GM21423 (cell line): ENCODE results near the gene MAP6.

Experiments
- ATAC-seq: cut with Tn5 transposase; IDR thresholded peaks from one replicate; pipeline ENCODE4 v1.9.1; 2021; ENCODE audit warnings: mild to moderate bottlenecking, moderate library complexity; ENCODE audit not compliant: unreplicated experiment

Gene MAP6

GRCh38 chr11:75632450-75632849, 36.4 kb downstream of the MAP6 start:
- ATAC-seq = no peak

- ATAC-seq = no peak
Measured at GRCh38 chr11:75631086-75631730, 37.6 kb downstream of the MAP6 start.

DNA sequence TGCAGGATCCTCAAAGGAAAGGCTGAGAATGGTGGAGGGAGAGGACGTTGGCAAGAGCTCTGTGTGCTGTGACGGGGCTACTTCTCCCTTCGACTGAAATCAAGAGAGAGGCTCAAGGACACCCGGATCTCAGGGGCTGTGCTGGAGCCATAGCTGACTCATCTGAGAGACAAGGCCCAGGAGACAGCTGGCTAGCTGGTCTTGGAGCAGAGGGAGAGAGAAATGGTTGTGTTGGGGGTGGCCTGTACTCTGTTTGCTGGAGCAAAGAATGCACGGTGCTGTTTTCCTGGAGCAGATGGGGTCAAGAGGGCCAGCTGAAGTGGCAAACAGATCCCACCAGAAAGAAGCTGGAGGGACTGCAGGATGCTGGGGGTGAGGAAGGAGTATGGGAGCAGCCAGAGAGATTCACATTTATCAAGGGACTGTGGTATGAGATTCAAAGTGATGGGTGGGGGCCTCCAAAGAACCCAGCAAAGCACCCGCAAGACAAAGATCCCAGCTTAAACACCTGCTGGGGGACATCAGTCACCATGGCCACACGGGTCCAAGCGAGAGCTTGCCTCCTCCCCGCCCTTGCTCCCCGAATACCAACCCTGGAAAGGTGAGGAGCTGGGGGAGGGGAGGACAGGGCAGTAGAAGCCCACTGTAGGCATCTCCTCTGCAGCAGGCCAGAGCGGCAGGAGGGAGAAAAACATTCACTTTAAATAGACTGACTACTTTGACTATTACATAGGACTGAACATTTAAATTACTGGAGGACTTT, 40.8 kb downstream of the MAP6 start:
- no peak for ATAC-seq

DNA sequence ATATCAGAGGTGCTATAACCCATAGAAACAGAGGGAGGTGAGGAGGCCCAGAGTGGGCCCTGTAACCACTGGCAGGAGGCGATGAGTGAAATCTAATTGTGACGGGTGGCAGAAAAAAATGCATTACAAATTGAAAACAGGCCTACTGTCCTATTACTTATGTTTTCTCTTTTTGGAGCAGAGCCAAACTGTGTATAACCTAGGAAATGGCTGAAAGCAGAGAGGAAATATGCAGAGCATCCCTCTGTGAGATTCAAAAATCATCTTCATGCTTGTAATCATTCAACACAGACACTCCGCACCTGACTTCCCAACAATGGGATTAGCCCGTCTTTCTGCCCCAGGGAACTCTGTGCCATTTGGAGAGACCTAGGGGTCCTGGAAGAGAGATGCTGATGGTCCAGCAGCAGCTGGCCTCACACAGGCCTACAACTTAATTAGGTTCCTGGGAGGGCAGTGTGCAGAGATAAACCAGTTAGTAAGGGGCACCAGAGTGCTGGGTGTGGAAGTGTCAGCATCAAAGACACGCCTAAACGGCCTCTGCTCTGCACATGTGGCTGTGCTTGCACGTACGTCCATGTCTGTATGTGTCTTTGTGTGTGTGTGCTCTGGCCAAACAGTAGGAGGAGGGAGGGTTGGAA, 41.8 kb downstream of the MAP6 start:
- ATAC-seq = no peak

GRCh38 chr11:75625991-75626888, 42.6 kb downstream of the MAP6 start:
- no peak for ATAC-seq

DNA sequence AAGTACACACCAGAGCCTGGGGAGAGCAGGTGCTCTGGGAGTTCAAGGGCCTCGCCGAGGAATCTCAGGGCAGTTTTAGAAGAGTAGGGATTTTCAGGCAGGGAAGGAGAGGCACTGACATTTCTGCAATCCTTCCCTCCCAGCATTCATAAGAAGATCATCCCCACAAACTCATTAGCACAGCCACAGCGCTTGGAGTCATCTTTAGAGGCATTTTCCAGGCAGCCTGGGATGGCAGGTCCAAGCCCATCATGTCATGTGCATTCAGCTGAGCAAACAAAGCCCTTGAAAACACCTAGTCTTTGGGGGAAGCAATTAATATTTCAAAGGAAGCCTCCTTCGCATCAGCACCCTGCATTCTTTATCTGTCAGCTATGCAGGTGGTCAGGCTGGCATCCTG, 43.8 kb downstream of the MAP6 start:
- no peak for ATAC-seq

DNA sequence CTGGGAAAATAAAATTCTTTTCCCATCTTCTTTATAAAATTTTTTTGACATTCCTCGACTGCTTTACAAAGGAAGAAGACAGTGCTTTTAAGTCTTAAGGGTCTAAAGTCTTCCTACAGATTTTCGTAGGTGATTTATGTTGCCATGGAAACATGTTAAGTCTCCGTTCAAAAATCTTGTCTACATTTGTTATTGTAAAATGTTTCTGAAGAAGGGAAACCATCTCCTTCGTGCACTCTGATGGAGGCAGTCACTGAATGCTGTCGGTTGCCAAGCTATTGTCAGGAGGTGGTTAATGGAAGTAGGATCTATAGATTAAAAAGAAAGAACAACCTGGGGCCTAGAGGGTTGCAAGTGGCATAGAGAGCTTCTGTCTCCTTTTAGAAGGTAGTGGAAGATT, 52.6 kb downstream of the MAP6 start:
- no peak for ATAC-seq

- ATAC-seq = no peak
Measured at GRCh38 chr11:75615751-75616150, 53.1 kb downstream of the MAP6 start.

- no peak for ATAC-seq
Measured at GRCh38 chr11:75611823-75612222, 57.0 kb downstream of the MAP6 start.

GRCh38 chr11:75606099-75606498, 62.7 kb downstream of the MAP6 start:
- ATAC-seq = no peak

- no peak for ATAC-seq
Measured at GRCh38 chr11:75603791-75604736, 64.8 kb downstream of the MAP6 start.

DNA sequence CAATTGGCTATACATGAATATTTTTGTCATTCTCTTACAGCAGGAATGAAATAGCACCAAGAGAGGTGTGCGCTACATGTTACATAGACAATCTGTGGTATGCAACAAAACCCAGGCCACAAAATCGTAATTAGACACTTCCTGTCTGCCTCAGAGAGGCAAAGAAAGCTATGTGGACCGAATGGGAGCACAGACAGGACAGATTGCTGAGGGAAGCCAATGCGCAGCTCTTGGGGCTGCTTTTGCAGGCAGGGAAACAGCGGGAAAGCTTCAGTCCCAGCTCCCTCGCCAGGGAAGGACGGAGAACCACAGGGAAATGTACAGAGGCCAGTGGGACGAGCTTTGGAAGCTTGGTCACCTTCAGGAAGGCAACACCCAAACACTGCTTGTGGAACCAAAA, 65.9 kb downstream of the MAP6 start:
- ATAC-seq = no peak

- no peak for ATAC-seq
Measured at GRCh38 chr11:75601494-75601893, 67.3 kb downstream of the MAP6 start.

DNA sequence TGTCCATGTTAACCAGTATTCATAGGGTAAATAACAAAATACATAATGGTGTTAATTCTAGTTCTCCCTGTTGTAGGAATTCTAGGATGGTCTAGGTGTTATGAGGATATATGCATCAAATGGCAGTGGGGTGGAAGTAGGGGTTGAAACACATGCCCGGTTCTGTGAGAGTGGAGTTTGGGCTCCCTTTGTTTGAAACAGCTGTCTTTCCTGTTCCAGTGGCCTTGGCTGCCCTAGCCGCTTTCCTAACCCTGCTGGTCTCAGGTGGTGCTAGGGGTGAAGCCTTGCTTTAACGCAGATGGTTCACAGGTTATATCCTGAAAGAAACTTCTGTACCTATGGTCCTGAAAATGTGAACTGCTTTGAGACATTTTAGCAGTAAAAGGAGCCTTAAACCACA, 68.5 kb downstream of the MAP6 start:
- no peak for ATAC-seq

GRCh38 chr11:75598900-75599299, 69.9 kb downstream of the MAP6 start:
- no peak for ATAC-seq

DNA sequence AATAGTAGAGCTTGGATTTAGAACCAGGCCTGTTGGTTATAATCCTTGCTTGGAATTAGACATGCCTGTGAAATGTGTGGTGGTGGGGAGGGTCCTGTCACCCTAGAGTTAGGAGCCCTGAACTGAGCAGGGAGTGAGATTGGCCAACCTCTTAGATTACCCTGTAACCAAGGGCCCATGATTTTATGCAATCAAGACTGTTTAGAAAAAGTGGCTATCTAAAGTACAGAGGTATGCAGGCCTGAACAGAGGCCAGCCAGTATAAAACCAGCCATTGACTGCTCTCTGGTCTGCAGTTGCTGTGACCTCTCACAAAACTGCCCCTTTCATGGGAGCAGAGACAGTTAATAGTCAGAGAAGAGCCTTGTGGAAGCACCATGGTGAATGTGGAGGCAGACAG, 70.6 kb downstream of the MAP6 start:
- no peak for ATAC-seq

DNA sequence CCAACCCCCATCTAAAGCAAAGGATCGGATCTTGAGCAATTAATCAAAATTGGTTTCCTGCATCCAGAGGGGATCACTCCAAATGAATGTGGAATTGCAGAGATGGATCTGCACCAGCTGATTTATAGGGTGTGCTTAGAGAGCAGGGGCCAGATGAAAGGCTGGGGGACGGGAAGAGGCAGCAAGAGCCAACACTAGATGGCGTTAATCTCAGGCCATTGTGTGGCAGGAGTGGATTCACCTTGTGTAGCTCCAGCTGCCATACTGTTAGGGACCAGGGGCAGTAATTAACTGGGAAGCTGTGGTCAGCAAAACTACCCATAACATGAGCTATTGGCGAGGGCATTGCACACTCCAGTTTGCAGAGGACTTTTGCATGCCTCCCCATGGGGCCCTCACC, 71.2 kb downstream of the MAP6 start:
- no peak for ATAC-seq

- ATAC-seq = no peak
Measured at GRCh38 chr11:75596914-75597313, 71.9 kb downstream of the MAP6 start.

DNA sequence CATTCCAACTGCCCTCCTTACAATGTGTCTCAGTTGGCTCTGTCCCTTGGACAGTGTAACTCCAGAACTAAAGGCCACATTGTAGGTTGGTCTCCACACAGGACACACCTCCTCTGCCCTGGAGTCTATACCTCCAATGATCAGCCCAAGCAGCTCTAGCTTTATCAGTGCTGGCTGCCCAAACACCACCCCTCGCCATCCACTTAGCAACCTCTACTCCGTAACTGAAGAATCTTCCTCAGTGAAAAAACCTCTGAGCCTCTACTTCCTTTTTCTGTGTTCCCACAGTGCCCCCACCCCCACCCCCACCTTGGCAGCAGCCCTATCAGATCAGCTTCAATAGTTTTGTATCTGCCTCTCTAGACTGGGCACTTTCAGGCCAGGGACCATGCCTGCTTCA, 73.4 kb downstream of the MAP6 start:
- no peak for ATAC-seq

GRCh38 chr11:75594211-75594610, 74.6 kb downstream of the MAP6 start:
- ATAC-seq = no peak
